HepG2 (cell line): Measurements from ENCODE around the gene CFAP45. TPM values are rescaled to one million over a fixed set of nuclear protein-coding genes. Genes with fewer than 3 reads are reported as not detected.

Experiments
- CAMTA2 ChIP-seq: sonication (generic); formaldehyde crosslinking; IDR thresholded peaks from 2 replicates; pipeline ENCODE4 v1.4.0; 2020; ENCODE audit warnings: mild to moderate bottlenecking, missing genetic modification reagents, borderline replicate concordance
- CCDC6 ChIP-seq: sonication (generic); formaldehyde crosslinking; IDR thresholded peaks from 2 replicates; pipeline ENCODE4 v1.8.1; 2022; ENCODE audit warnings: mild to moderate bottlenecking, missing genetic modification reagents, moderate library complexity
- HES4 ChIP-seq: sonication (generic); formaldehyde crosslinking; IDR thresholded peaks from 2 replicates; pipeline ENCODE4 v1.9.0; 2021; ENCODE audit warnings: mild to moderate bottlenecking, missing genetic modification reagents, borderline replicate concordance
- ZNF20 ChIP-seq: sonication (generic); formaldehyde crosslinking; IDR thresholded peaks from 2 replicates; pipeline ENCODE4 v1.4.0; 2020; ENCODE audit warnings: mild to moderate bottlenecking, moderate library complexity, missing genetic modification reagents
- ZNF616 ChIP-seq: sonication (generic); formaldehyde crosslinking; IDR thresholded peaks from 2 replicates; pipeline ENCODE4 v1.5.0; 2020; ENCODE audit warnings: low read depth, mild to moderate bottlenecking, missing genetic modification reagents
- polyA plus RNA-seq, 8 experiments: library from polyadenylated mRNA; depleted of rRNA in 3 of 8; stranded (reverse) in 7 of 8; unstranded in 1 of 8; fragments of >200 nt; fragmentation: Illumina TruSeq in 4 of 8; extraction: Trizol in 4 of 8; gene quantifications; 2 replicates each; pipeline versions ENCODE4 v1.2.1 to v1.2.3, GENCODE V29; 2011 to 2016; ENCODE audit warnings: low read depth in 4 of 8, missing spikeins in 1 of 8, mixed read lengths in 1 of 8; ENCODE audit not compliant: insufficient read depth in 1 of 8
- total RNA-seq, 5 experiments: library from RNA; depleted of rRNA; stranded (reverse); fragments of >200 nt; fragmentation: Illumina TruSeq; extraction: Trizol; gene quantifications; 2 replicates each; pipeline ENCODE4 v1.2.3, GENCODE V29; 2016; ENCODE audit warnings: low read depth in 1 of 5
- TF ChIP-seq, protein P1 (sequence below): sonication (generic); formaldehyde crosslinking; IDR thresholded peaks from 2 replicates; pipeline ENCODE4 v1.5.0; 2020; ENCODE audit warnings: mild to moderate bottlenecking, missing genetic modification reagents
- TF ChIP-seq, protein P2 (sequence below): sonication (generic); formaldehyde crosslinking; IDR thresholded peaks from 2 replicates; pipeline ENCODE4 v1.4.0; 2020; ENCODE audit warnings: mild to moderate bottlenecking, low read depth, missing genetic modification reagents
- TF ChIP-seq, protein P3 (sequence below): sonication (generic); formaldehyde crosslinking; IDR thresholded peaks from 2 replicates; pipeline ENCODE4 v1.4.0; 2020; ENCODE audit warnings: missing genetic modification reagents

CFAP45 gene
- total and polyA plus RNA-seq, 2 of the 13 experiments (the other 11 are each of a cell fraction or from before 2014, with no cell fraction given) = not detected

DNA sequence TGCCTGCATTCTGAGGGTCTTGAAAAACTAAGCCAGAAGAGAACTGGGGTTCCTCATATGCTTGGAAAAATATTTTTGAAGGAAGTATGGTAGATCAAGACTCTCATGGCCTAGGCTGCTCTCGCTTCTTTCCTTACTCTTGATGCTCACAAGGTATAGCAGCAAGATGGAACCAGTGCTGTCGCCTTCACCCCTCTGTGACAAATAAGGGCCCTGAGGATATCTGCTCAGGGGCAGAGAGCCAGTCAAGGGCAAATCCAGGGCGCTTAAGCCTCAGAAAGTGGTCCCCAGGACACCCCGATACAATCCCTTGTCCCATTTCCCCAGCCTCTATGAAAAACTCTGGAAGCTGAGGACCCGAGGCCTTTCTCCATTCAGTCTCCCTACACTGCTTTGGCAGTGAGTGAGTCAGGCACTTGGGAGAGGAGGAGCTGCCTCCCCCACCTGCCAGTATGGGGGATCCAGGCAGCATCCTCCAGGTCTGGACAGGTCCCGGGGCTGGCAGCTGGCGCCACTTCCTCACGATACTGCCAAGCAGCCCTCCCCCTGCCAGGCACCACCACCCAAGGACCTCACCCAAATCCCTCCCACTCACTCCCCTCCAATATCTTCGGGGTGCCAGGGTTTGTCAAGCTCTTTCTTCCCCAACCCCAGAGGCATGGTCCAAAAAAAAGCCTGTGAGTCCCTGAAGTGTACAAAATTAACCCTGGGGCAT, 44.1 kb upstream of the CFAP45 start (continued):
- TF ChIP-seq ZNF20 (no peak), CAMTA2 (CRISPR knock-in tag) (no peak), CCDC6 (CRISPR knock-in tag) (no peak), ZNF616 (CRISPR knock-in tag) (no peak), HES4 (CRISPR knock-in tag) (no peak)
- TF ChIP-seq, protein P1, sequence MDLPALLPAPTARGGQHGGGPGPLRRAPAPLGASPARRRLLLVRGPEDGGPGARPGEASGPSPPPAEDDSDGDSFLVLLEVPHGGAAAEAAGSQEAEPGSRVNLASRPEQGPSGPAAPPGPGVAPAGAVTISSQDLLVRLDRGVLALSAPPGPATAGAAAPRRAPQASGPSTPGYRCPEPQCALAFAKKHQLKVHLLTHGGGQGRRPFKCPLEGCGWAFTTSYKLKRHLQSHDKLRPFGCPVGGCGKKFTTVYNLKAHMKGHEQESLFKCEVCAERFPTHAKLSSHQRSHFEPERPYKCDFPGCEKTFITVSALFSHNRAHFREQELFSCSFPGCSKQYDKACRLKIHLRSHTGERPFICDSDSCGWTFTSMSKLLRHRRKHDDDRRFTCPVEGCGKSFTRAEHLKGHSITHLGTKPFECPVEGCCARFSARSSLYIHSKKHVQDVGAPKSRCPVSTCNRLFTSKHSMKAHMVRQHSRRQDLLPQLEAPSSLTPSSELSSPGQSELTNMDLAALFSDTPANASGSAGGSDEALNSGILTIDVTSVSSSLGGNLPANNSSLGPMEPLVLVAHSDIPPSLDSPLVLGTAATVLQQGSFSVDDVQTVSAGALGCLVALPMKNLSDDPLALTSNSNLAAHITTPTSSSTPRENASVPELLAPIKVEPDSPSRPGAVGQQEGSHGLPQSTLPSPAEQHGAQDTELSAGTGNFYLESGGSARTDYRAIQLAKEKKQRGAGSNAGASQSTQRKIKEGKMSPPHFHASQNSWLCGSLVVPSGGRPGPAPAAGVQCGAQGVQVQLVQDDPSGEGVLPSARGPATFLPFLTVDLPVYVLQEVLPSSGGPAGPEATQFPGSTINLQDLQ (CRISPR knock-in tag) = no peak
- TF ChIP-seq, protein P2, sequence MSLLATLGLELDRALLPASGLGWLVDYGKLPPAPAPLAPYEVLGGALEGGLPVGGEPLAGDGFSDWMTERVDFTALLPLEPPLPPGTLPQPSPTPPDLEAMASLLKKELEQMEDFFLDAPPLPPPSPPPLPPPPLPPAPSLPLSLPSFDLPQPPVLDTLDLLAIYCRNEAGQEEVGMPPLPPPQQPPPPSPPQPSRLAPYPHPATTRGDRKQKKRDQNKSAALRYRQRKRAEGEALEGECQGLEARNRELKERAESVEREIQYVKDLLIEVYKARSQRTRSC = no peak
- TF ChIP-seq, protein P3, sequence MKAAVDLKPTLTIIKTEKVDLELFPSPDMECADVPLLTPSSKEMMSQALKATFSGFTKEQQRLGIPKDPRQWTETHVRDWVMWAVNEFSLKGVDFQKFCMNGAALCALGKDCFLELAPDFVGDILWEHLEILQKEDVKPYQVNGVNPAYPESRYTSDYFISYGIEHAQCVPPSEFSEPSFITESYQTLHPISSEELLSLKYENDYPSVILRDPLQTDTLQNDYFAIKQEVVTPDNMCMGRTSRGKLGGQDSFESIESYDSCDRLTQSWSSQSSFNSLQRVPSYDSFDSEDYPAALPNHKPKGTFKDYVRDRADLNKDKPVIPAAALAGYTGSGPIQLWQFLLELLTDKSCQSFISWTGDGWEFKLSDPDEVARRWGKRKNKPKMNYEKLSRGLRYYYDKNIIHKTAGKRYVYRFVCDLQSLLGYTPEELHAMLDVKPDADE (CRISPR knock-in tag) = no peak
- TF ChIP-seq, all 625 proteins: peak for 0
